K562 (cell line): ENCODE measurements around the gene DUS1L.

ENCODE experiments used
- CBFB ChIP-seq: sonication (generic); formaldehyde crosslinking; IDR thresholded peaks from 2 replicates; pipeline ENCODE4 v1.4.0; 2020; ENCODE audit warnings: mild to moderate bottlenecking, missing genetic modification reagents
- CEBPB ChIP-seq: fragments of 450-650 bp; IDR thresholded peaks from 2 replicates; pipeline ENCODE4 v1.6.1; 2016; ENCODE audit warnings: missing genetic modification characterization, missing compliant biosample characterization
- NFE2L1 ChIP-seq: fragments of 450-650 bp; IDR thresholded peaks from 2 replicates; pipeline ENCODE4 v1.6.1; 2016; ENCODE audit warnings: missing genetic modification characterization, low read depth, mild to moderate bottlenecking, missing compliant biosample characterization, moderate library complexity, borderline replicate concordance
- TF ChIP-seq, protein P1 (sequence below), 2 experiments: fragments of 450-650 bp in 1 of 2; sonication (generic) in 1 of 2; formaldehyde crosslinking; conservative IDR thresholded peaks; 2 replicates each; pipeline versions ENCODE4 v1.4.0 to v1.8.1; 2020 to 2022; ENCODE audit warnings: mild to moderate bottlenecking in 1 of 2, missing genetic modification reagents in 1 of 2
- TF ChIP-seq, protein P2 (sequence below), 3 experiments: IDR thresholded peaks in 2 of 3; conservative IDR thresholded peaks in 1 of 3; 2 replicates each; pipeline ENCODE4 v1.5.1; 2011 to 2012; ENCODE audit warnings: low read length in 3 of 3, mild to moderate bottlenecking in 3 of 3, control low read depth in 2 of 3, improper control_type of control experiment in 1 of 3, inconsistent platforms in 1 of 3, low read depth in 1 of 3, mixed read lengths in 1 of 3, moderate library complexity in 1 of 3; ENCODE audit not compliant: insufficient read depth in 2 of 3

DNA sequence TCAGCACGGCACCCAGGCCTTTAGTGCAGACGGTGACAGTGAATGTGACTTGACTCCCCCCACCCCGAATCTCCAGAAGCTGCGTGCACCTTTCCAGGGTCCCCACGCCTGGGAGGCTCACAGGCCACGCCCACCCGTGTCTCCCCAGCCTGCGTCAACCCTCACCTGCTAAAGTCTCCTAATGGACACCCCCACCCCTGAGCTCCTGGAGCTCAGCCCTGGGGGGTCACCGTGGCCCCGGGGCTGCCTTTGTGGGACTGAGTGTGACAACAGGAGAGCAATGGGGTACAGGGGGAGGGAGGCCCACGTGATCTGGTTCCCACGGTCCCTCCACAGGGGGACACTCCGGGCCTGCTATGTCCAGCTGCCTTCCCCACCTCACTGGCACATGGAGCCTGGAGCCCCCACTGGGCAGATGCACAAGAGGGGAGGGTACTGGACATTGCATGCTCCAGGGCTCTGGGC is 39.8 kb upstream of the DUS1L start:
- TF ChIP-seq CBFB (CRISPR knock-in tag), result no peak
- TF ChIP-seq, protein P1, sequence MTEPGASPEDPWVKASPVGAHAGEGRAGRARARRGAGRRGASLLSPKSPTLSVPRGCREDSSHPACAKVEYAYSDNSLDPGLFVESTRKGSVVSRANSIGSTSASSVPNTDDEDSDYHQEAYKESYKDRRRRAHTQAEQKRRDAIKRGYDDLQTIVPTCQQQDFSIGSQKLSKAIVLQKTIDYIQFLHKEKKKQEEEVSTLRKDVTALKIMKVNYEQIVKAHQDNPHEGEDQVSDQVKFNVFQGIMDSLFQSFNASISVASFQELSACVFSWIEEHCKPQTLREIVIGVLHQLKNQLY (CRISPR knock-in tag; conservative IDR thresholded peaks at IDR 0.05), result no peak
- TF ChIP-seq CEBPB (tag), result no peak
- TF ChIP-seq NFE2L1 (tag), result no peak
- TF ChIP-seq, protein P2, sequence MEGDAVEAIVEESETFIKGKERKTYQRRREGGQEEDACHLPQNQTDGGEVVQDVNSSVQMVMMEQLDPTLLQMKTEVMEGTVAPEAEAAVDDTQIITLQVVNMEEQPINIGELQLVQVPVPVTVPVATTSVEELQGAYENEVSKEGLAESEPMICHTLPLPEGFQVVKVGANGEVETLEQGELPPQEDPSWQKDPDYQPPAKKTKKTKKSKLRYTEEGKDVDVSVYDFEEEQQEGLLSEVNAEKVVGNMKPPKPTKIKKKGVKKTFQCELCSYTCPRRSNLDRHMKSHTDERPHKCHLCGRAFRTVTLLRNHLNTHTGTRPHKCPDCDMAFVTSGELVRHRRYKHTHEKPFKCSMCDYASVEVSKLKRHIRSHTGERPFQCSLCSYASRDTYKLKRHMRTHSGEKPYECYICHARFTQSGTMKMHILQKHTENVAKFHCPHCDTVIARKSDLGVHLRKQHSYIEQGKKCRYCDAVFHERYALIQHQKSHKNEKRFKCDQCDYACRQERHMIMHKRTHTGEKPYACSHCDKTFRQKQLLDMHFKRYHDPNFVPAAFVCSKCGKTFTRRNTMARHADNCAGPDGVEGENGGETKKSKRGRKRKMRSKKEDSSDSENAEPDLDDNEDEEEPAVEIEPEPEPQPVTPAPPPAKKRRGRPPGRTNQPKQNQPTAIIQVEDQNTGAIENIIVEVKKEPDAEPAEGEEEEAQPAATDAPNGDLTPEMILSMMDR (IDR thresholded peaks at IDR 0.05 in 2 of 3, conservative IDR thresholded peaks at IDR 0.05 in 1 of 3; ENCODE audit: insufficient read depth in 2 of 3, low read depth in 1 of 3, low read length in 3 of 3), result no peak
